CMK (cell line): ENCODE data around the gene CASKIN1.
A peak's percentile ranks its signal among the peaks of the same experiment; 100 is the strongest.

ENCODE experiments used
- DNase-seq: peaks from one replicate; pipeline ENCODE4 v3.0.0-alpha.2; 2010; ENCODE audit warnings: low read depth

CASKIN1 gene

GRCh38 chr16:2233872-2234812 lies 37.7 kb upstream of the CASKIN1 start:
- DNase-seq, result no peak

DNA sequence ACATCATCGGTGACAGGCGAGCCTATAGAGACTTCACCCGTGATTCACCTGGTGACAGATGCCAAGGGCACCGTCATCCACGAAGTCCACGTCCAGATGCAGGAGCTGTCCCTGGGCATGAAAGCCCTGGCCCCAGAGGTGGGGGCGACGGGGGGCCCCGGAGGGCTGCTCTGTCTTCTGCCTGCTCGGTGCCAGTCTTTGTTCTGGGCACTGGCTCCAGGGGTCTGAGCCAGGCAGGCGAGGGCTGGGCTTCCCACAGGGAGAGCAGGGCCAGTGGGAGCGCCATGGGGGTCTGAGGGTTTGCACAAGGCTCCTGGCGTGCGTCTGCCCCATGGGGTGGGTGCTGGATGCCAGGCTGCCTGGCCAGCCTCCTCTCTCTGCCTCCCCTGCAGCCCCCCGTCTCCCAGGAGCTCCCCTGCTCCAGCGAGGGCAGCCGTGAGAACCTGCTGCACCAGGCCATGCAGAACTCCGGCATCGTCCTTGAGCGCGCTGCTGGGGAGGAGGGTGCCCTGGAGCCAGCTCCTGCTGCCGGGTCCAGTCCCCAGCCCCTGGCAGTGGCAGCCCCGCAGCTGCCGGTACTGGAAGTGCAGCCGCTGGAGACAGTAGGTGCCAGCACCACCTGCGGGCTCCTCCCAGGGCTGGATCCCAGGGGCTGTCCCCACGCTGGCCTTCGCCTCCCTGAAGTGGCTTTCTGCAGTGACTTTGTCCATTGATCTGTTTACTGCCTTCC lies 36.8 kb upstream of the CASKIN1 start:
- DNase-seq, result no peak

DNA sequence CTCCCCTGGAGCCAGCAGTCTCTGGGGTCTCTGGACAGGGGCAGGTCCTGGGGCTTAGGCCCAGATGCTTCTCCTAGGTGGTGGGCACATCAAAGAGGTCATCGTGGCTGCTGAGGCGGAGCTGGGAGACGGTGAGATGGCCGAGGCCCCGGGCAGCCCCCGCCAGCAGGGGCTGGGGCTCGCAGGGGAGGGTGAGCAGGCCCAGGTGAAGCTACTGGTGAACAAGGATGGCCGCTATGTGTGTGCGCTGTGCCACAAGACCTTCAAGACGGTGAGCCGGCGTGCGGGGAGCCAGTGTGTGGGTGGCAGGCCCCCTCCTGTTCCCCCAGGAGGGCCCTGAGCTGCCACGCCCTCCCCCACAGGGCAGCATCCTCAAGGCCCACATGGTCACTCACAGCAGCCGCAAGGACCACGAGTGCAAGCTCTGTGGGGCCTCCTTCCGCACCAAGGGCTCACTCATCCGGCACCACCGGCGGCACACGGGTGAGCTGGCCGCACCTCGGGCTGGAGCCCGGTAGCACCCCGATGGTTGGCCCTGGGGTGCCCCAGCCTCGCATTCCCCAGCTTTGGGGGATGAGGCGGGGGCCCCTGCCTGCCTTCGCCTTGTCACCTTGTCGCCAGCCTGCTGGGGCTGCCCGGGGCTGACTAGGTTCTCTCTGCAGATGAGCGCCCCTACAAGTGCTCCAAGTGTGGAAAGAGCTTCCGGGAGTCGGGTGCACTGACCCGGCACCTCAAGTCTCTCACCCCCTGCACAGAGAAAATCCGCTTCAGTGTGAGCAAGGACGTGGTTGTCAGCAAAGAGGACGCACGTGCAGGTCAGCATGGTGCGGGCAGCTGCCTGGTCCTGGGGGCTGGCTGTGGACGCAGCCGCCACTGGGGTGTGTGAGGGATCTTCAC lies 35.9 kb upstream of the CASKIN1 start:
- DNase-seq, result no peak

- DNase-seq, result no peak
Measured at GRCh38 chr16:2231016-2231931, 34.9 kb upstream of the CASKIN1 start.

DNA sequence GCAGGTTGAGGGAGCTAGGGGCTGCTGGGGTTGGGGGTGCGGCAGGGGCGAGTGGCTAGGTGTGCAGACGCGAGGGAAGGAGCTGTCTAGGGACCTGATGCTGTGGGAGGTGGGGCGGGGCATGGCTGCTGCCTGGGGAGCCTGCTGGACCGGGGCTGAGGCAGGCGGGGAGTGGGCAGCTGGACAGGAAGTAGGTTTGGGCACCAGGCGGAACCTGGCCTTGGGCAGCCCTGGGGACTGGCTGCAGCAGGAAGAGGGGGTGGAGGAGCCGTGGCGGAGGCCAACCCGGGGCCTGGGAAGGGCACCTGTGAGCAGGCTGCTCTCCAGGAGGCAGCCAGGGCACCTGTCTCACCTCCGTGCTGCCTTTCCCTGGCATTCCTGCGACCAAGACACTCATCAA lies 34.0 kb upstream of the CASKIN1 start:
- no peak for DNase-seq

- DNase-seq, result no peak
Measured at GRCh38 chr16:2229632-2230250, 33.3 kb upstream of the CASKIN1 start.

DNA sequence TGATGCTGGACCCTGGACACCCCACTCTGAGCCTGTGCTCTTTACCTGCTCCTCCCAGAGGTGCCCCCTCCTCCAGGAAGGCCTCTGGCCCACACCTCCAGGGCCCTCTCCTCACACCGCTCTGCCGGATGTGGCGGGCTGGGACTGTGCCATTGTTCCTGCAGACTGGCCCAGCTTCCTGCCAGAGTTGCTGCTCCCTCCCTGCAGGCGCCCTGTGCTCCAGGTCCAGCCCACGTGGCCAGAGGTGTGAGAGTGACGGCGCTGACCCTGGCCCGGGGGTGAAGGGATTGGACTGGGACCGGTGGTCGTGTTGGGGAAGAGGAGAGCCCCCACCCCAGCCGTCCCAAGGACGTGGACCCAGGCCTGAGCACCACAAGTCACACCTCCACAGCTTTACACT lies 32.7 kb upstream of the CASKIN1 start:
- no peak for DNase-seq

DNA sequence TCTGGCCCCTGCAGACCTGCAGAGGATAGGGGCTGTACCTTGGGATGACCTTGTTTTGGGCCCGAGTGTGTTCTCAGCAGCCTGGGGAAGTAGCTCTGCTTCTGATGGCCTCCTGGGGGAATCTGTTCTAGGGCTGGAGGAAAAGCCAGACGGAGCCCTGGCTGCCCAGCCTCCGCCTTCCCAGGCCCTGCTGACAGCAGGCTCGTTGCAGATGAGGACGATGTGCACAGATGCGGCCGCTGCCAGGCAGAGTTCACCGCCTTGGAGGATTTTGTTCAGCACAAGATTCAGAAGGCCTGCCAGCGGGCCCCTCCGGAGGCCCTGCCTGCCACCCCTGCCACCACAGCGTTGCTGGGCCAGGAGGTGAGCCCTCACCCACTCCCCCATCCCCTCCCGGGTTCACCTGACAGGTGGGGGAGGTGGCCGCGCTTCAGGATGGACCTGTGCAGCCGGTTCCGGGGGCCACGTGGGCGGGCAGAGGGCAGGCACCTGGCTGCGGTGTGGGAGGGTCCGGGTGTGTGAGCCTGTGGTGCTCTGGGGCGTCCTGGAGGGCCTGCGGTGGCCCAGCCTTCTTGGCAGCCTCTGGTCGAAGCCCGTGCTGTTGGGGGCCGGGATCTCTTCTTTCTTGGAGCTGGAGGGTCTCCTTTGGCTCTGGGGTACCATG lies 31.9 kb upstream of the CASKIN1 start:
- no peak for DNase-seq

- no peak for DNase-seq
Measured at GRCh38 chr16:2226918-2227317, 30.5 kb upstream of the CASKIN1 start.

GRCh38 chr16:2226245-2226793 lies 29.9 kb upstream of the CASKIN1 start:
- no peak for DNase-seq

GRCh38 chr16:2223942-2224486 lies 27.6 kb upstream of the CASKIN1 start:
- DNase-seq, result no peak

DNA sequence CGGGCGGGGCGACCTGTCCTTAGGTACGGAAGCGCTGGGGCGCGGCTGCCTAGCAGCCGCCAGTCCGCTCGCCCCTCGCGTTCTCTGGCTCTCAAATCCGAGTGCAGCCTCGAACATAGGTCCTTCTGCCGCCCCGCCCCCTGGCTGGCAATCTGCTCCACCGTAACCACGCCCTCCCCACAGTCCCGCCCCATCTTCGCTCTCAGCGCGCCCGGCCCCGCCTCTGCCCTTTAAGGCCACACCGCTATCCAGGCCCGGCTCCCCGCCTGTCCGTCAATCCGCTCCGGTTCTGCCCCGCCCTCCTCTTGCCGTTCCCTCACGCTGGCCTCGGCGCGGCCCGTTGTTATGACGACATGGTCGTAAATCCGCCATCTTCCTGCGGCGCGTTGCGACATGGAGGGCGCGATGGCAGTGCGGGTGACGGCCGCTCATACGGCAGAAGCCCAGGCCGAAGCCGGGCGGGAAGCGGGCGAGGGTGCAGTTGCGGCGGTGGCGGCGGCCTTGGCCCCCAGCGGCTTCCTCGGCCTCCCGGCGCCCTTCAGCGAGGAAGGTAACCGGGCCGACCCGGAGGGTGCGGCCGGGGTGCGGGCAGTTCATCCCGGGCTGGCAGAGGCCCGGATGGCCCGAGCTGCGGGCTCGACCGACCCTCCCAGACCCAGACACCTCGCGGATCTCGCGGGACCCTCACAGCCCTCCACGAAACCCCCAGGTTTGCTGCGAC lies 27.0 kb upstream of the CASKIN1 start, which contains the start of gene E4F1:
Gene E4F1 (plus strand): TSS at position 371 of the 721 bp plus-strand sequence. CDS start 23 bp downstream, at position 394.
- DNase-seq, result peak; percentile 97

DNA sequence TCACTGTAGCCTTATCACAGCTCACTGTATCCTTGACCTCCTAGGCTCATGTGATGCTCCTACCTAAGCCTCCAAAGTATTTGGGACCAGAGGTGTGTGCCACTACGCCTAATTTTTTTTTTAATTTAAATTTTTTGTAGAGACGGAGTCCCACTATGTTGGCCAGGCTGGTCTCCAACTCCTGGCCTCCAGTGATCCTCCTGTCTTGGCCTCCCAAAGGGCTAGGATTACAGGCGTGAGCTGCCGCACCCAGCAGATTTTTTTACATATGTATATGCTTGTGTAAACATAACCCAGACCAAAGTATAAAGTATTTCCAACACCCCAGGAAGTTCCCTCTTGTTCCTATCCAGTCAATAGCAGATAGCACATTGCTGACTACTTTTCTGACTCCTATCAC lies 19.9 kb upstream of the CASKIN1 start:
- no peak for DNase-seq

DNA sequence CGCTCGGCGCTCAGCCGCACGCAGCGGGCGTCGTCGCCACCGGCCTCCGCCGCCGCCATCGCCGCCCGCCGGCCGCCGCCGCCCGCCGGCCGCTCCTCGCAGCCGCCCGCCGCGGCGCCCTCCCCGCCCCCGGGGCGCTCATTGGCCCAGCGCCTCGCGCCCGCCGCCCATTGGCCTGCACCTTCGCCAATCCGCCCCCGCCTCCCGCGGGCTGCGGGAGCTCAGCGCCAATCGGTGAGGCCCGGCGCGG lies 18.2 kb upstream of the CASKIN1 start, which contains the start of gene PGP:
Gene PGP (minus strand): TSS at position 122 of the 250 bp plus-strand sequence. CDS start 63 bp downstream, at position 59.
- DNase-seq, result no peak

GRCh38 chr16:2213817-2214718 lies 17.7 kb upstream of the CASKIN1 start:
- no peak for DNase-seq

DNA sequence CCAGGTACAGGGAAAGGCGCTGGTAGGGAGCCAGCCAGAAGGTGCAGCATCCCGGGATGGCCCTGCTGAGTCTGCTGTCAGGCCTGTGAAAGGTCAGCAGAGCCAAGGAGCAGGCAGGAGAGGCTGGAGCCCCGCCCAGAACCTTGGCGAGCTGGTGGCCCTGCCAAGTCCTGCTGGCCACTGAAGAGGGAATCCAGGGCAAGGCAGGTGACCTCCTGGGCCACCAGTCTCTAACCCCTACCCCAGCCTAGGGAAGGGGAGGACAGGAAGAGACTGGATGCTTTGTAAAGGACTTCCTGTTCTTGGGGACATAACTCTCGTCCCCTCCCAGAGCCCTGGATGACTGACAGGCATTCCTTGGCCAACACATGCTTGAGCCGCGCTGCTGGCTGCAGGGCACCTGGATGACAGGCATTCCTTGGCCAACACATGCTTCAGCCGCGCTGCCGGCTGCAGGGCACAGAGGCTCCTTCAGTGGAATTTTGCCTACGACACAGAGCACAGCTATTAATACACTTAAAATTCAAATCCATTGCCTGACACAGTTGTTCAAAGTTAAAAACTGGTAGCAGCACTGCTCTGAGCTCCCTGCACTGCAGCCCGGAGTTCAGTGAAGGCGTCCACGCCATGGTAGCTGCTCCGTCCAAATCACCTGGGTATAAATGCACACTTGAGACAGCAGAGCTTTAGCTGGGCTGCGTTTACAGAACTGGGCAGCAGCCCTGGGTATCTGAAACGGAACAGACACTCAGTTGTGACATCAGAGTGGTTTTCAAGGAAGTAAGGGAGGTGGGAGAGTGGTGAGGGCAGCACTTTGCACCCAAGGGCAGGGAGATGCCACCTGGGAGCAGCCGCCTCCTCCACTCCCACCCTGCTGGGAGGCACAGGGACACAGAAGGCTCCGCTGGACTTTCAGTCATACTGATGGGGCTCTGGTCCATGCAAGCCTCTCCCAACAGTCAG lies 16.2 kb upstream of the CASKIN1 start:
- DNase-seq, result no peak

- no peak for DNase-seq
Measured at GRCh38 chr16:2211923-2212347, 15.5 kb upstream of the CASKIN1 start.
